ENCODE data around the gene CHST3. TPM values are rescaled to one million over a fixed set of nuclear protein-coding genes. Genes with fewer than 3 reads are reported as not detected.

The CHST3 gene
- total and polyA plus RNA-seq, 10 of the 15 experiments (the other 5 are each of a cell fraction or from before 2014, with no cell fraction given): 0.03 to 0.50 (median 0.05) TPM; not detected in 2

DNA sequence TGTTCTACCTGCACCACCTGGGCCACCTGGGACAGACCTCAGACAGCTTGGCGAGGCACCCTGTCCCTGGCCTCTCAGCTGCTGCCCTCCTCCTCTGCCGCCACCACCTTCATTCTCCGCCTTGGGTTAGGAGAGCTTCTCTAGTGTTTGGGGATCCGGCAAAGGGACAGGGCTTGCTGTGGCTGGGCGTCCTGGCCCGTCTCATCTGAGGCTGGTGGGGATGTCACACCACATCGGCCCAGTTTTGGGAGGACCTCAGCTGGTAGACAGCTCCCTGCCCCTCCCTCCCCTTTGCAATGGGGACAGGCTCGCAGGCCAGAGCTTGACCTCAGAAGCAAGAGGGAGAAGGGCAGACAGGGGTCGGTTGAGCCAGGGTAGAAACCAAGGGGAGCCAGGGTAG is 97.7 kb downstream of the CHST3 start:
- H3K4me2 ChIP-seq (ENCODE audit: control insufficient read depth, insufficient read depth): no peak overlapping the region
- H3K4me1 ChIP-seq (ENCODE audit: control insufficient read depth, insufficient read depth, low read length): peaks cover 9% of the 10 kb centered on the region
- no peaks in the 10 kb centered on the region for H3K36me3 ChIP-seq (ENCODE audit: control insufficient read depth in 2 of 2, insufficient read depth in 2 of 2, low read length in 1 of 2)
- DNase-seq (ENCODE audit: low read depth, low spot score) (no peak), ATAC-seq (no peak), FAIRE-seq (no peak)
- 30% methylated on average over 8 of the region's 9 CpGs for WGBS (ENCODE audit: insufficient coverage, insufficient replicate concordance, low lambda C conversion rate, missing lambda C conversion rate)
- ChIA-PET SMC1A (ENCODE audit: uncharacterized antibody, unreplicated experiment) (interaction anchor here (1.2 to 7.2 kb wide), 2 partner anchors 13 to 160 kb away, joined by 4 to 72 read pairs; no protein-coding TSS in a partner anchor), RAD21 (ENCODE audit: unreplicated experiment) (interaction anchor here (0.8 to 6.1 kb wide), 4 partner anchors 9 to 275 kb away, joined by 3 to 64 read pairs (median 3); no protein-coding TSS in a partner anchor), POLR2A (interaction anchor here (0.5 kb wide), 1 partner anchor 220 kb away, joined by 6 read pairs; no protein-coding TSS in a partner anchor), CTCF (interaction anchor here (0.7 to 5.0 kb wide), 12 partner anchors 8 to 276 kb away, joined by 3 to 58 read pairs (median 4); no protein-coding TSS in a partner anchor)
- intact Hi-C loops (cut with micrococcal nuclease; ENCODE audit: unreplicated experiment) (no loop called here), in situ Hi-C loops (cut with MboI) (no loop called here)
- H2AFZ ChIP-seq (ENCODE audit: control insufficient read depth, low read depth, low read length): no peak overlapping the region
- TF ChIP-seq, protein P1, sequence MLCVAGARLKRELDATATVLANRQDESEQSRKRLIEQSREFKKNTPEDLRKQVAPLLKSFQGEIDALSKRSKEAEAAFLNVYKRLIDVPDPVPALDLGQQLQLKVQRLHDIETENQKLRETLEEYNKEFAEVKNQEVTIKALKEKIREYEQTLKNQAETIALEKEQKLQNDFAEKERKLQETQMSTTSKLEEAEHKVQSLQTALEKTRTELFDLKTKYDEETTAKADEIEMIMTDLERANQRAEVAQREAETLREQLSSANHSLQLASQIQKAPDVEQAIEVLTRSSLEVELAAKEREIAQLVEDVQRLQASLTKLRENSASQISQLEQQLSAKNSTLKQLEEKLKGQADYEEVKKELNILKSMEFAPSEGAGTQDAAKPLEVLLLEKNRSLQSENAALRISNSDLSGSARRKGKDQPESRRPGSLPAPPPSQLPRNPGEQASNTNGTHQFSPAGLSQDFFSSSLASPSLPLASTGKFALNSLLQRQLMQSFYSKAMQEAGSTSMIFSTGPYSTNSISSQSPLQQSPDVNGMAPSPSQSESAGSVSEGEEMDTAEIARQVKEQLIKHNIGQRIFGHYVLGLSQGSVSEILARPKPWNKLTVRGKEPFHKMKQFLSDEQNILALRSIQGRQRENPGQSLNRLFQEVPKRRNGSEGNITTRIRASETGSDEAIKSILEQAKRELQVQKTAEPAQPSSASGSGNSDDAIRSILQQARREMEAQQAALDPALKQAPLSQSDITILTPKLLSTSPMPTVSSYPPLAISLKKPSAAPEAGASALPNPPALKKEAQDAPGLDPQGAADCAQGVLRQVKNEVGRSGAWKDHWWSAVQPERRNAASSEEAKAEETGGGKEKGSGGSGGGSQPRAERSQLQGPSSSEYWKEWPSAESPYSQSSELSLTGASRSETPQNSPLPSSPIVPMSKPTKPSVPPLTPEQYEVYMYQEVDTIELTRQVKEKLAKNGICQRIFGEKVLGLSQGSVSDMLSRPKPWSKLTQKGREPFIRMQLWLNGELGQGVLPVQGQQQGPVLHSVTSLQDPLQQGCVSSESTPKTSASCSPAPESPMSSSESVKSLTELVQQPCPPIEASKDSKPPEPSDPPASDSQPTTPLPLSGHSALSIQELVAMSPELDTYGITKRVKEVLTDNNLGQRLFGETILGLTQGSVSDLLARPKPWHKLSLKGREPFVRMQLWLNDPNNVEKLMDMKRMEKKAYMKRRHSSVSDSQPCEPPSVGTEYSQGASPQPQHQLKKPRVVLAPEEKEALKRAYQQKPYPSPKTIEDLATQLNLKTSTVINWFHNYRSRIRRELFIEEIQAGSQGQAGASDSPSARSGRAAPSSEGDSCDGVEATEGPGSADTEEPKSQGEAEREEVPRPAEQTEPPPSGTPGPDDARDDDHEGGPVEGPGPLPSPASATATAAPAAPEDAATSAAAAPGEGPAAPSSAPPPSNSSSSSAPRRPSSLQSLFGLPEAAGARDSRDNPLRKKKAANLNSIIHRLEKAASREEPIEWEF (IDR thresholded peaks at IDR 0.05; ENCODE audit: insufficient replicate concordance, low read depth, low read length): no peak
- TF ChIP-seq, protein P2, sequence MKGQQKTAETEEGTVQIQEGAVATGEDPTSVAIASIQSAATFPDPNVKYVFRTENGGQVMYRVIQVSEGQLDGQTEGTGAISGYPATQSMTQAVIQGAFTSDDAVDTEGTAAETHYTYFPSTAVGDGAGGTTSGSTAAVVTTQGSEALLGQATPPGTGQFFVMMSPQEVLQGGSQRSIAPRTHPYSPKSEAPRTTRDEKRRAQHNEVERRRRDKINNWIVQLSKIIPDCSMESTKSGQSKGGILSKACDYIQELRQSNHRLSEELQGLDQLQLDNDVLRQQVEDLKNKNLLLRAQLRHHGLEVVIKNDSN (IDR thresholded peaks at IDR 0.05; ENCODE audit: borderline replicate concordance, extremely low read length, insufficient read depth, low read depth, low read length): no peak
- TF ChIP-seq, protein P3, sequence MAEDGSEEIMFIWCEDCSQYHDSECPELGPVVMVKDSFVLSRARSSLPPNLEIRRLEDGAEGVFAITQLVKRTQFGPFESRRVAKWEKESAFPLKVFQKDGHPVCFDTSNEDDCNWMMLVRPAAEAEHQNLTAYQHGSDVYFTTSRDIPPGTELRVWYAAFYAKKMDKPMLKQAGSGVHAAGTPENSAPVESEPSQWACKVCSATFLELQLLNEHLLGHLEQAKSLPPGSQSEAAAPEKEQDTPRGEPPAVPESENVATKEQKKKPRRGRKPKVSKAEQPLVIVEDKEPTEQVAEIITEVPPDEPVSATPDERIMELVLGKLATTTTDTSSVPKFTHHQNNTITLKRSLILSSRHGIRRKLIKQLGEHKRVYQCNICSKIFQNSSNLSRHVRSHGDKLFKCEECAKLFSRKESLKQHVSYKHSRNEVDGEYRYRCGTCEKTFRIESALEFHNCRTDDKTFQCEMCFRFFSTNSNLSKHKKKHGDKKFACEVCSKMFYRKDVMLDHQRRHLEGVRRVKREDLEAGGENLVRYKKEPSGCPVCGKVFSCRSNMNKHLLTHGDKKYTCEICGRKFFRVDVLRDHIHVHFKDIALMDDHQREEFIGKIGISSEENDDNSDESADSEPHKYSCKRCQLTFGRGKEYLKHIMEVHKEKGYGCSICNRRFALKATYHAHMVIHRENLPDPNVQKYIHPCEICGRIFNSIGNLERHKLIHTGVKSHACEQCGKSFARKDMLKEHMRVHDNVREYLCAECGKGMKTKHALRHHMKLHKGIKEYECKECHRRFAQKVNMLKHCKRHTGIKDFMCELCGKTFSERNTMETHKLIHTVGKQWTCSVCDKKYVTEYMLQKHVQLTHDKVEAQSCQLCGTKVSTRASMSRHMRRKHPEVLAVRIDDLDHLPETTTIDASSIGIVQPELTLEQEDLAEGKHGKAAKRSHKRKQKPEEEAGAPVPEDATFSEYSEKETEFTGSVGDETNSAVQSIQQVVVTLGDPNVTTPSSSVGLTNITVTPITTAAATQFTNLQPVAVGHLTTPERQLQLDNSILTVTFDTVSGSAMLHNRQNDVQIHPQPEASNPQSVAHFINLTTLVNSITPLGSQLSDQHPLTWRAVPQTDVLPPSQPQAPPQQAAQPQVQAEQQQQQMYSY (CRISPR knock-in tag; IDR thresholded peaks at IDR 0.05): no peak
- no peaks in the 10 kb centered on the region for H3K27me3 ChIP-seq (replicated peaks in 1 of 2; ENCODE audit: control insufficient read depth in 2 of 2, insufficient read depth in 2 of 2, low read length in 1 of 2)
- no peak overlapping the region for H3K4me3 ChIP-seq
- no peak overlapping the region for H3K27ac ChIP-seq (ENCODE audit: control insufficient read depth, insufficient read depth)
- no peaks in the 10 kb centered on the region for H3K9me3 ChIP-seq (replicated peaks; ENCODE audit: control insufficient read depth, insufficient read depth, low read length)
- no peak overlapping the region for H3K9ac ChIP-seq (ENCODE audit: control insufficient read depth, insufficient read depth, low read length)
- no TSS peak for BruUV-seq (replicated peaks)
- no peaks in the 10 kb centered on the region for H4K20me1 ChIP-seq (ENCODE audit: control insufficient read depth, insufficient read depth)
- no peaks in the 10 kb centered on the region for H3K79me2 ChIP-seq (ENCODE audit: control insufficient read depth, insufficient read depth, low read length)

Data from GM12878 (cell line).